GM10248 (cell line): ENCODE data around the gene CTIF.

Experiments used
- CTCF ChIA-PET: fragments of 300-600 bp; sonication (Branson Sonifier 250); formaldehyde crosslinking; extraction: SDS; loops from one replicate; lab custom pipeline; 2021; ENCODE audit warnings: antibody characterized with exemption; lab: Yijun Ruan, JAX
- POLR2A ChIA-PET: fragments of 350-650 bp; sonication (Branson Sonifier 250); formaldehyde crosslinking; extraction: SDS; loops from one replicate; lab custom pipeline; 2020; ENCODE audit warnings: antibody characterized with exemption; lab: Yijun Ruan, JAX
- DNase-seq: peaks from one replicate; pipeline ENCODE4 v3.0.0; 2012; ENCODE audit errors: extremely low spot score
- TF ChIP-seq, protein P1 (sequence below): IDR thresholded peaks from 2 replicates; pipeline ENCODE4 v1.5.1; 2012; ENCODE audit warnings: mild to moderate bottlenecking, low read depth; ENCODE audit errors: extremely low read depth, missing control alignments, control extremely low read depth

CTIF gene

DNA sequence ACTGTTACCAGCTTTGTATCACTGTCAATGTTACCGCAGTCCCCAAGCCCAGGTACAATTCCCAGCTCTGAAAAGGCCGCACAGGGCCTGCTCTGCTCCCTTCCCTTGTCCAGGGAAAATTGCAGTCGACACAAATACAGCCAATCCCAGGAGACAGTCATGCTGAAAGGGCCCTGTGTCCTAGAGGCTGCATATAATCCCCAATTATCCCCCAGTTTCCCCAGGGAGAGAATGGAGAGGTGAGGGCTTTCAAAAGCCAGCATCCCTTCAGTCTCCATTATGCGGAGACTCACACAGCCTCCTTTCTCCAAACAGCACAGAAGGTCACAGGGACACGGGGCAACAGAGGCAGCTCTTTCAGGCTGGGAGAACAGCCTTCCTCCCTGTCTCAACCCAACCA is 17.1 kb upstream of the CTIF start:
- no peak for DNase-seq
- TF ChIP-seq, protein P1, sequence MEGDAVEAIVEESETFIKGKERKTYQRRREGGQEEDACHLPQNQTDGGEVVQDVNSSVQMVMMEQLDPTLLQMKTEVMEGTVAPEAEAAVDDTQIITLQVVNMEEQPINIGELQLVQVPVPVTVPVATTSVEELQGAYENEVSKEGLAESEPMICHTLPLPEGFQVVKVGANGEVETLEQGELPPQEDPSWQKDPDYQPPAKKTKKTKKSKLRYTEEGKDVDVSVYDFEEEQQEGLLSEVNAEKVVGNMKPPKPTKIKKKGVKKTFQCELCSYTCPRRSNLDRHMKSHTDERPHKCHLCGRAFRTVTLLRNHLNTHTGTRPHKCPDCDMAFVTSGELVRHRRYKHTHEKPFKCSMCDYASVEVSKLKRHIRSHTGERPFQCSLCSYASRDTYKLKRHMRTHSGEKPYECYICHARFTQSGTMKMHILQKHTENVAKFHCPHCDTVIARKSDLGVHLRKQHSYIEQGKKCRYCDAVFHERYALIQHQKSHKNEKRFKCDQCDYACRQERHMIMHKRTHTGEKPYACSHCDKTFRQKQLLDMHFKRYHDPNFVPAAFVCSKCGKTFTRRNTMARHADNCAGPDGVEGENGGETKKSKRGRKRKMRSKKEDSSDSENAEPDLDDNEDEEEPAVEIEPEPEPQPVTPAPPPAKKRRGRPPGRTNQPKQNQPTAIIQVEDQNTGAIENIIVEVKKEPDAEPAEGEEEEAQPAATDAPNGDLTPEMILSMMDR = no peak
- ChIA-PET POLR2A (no interaction called here), CTCF (interaction anchor here (2.7 kb wide), 1 partner anchor 10 kb away, joined by 6 read pairs; no protein-coding TSS in a partner anchor)

DNA sequence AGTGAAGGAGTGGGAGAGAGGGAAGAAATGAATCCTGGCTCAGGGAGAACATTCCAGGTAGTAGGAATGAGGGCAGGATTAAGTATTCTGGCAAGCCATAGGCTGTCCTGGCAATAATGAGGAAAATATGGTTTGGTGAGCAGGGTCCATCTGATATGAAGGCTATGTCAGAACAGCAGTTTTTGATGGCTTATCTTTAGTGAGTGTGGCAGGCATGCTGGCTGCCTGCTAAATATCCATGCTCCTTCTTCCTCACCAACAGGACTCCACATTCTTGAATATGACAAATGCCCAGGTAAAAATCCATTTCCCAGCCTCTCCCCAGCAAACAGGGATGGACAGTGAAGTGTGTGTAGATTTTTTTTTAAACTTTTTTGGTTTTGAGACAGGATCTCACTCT is 13.2 kb upstream of the CTIF start:
- DNase-seq = no peak
- CTCF ChIA-PET = no interaction called here
- POLR2A ChIA-PET = no interaction called here
- TF ChIP-seq, protein P1 = no peak

DNA sequence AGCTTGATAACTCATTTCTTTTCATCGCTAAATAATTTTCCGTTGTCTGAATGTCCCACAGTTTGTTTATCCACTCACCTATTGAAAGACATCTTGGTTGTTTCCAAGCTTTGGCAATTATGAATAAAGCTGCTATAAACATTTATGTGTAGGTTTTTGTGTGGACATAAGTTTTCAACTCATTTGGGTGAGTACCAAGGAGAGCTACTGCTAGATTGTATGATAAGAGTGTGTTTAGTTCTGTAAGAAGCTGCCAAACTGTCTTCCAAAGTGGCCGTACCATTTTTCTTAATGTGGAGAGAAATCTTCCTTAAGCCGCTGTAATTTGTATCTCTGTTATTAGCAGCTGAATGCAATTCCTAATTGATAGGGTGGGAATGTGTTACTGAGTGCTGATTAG is 11.4 kb upstream of the CTIF start:
- POLR2A ChIA-PET = no interaction called here
- CTCF ChIA-PET = no interaction called here
- no peak for DNase-seq
- TF ChIP-seq, protein P1 = no peak

DNA sequence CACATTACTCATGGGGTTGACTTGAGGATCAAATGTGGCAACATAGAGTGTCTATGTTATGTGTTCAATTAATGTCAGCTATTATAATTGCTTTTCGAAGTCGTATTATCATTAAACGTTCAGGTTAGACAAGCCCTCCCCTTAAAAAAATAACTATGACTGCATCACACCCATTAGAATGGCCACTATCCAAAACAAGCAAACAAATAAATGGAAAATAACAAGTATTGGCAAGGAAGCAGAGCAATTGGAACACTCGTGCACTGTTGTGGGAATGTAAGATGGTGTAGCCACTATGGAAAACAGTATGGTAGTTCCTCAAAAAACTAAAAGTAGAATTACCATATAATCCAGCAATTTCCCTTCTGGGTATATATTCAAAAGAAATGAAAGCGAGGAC is 10.0 kb upstream of the CTIF start:
- ChIA-PET CTCF (no interaction called here), POLR2A (no interaction called here)
- TF ChIP-seq, protein P1 = no peak
- DNase-seq = no peak

DNA sequence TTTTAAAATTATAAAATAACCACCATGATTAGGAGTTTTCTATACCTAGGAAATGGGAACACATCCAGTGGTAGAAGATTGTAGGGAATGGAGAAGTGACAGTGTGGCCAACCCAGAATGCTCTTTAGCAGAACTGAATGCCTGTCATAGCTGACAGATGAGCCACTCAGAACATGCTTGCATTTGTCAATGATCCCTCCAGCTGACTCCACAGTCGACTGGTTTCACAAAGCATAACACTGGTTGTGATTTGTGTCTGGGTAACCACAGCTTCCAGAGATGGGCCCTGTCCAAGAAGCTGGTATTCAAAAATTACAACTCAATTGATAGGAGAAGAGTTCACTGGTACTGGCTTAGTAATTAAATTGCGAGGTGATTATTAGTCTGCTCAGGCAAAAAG is 9.0 kb upstream of the CTIF start:
- TF ChIP-seq, protein P1 = no peak
- ChIA-PET CTCF (no interaction called here), POLR2A (no interaction called here)
- no peak for DNase-seq

DNA sequence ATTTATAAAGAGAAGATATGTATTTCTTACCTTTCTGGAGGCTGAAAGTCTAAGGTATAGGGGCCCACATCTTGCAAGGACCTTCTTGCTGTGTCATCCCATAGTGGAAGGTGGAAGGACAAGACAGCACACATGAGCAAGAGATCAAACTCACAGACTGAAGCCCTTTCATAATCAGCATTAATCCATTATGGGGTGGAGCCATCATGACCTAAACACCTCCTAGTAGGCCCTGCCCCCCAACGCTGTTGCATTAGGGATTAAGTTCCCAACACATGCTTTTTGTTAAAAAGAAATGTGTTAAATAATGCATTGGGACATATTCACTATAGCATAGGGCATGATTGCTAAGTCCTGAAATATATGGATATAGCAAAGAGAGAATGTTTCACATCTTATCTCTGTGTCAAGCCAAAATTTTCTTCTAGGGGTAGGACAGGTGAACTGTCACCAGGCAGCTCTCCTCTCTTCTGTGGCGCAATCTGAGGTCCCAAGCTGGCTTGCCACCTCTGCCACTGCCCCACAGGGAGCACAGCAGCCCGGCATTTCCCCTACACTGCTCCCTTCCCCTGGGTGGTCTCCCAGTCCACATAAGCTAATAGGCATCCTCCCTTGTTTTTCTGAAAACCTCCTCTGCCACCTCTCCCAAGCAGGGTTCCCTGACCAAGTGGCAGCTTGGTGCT is 8.3 kb upstream of the CTIF start:
- TF ChIP-seq, protein P1 = no peak
- DNase-seq = no peak
- CTCF ChIA-PET = interaction anchor here (1.4 to 1.9 kb wide), 2 partner anchors 9 to 54 kb away, joined by 3 to 6 read pairs; no protein-coding TSS in a partner anchor
- POLR2A ChIA-PET = no interaction called here

DNA sequence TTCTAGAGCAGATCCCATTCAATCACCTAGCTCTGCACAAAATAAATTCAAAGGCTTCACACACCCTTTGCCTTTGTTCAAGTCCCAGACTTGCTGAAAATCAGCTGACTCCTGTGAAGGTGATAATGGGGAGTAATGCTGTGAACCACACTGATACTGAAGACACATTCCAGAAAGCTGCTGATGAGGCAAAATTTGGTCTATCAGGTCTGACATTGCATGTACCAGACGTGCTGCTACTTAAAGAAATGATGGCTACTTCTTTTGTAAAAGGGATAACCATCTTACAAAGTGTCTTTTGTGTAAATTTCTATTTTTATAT is 7.8 kb upstream of the CTIF start:
- ChIA-PET POLR2A (no interaction called here), CTCF (interaction anchor here (1.4 to 1.9 kb wide), 2 partner anchors 9 to 55 kb away, joined by 3 to 6 read pairs; no protein-coding TSS in a partner anchor)
- TF ChIP-seq, protein P1 = no peak
- DNase-seq = no peak
